ENCODE measurements around the gene TEAD4.

TEAD4 gene

DNA sequence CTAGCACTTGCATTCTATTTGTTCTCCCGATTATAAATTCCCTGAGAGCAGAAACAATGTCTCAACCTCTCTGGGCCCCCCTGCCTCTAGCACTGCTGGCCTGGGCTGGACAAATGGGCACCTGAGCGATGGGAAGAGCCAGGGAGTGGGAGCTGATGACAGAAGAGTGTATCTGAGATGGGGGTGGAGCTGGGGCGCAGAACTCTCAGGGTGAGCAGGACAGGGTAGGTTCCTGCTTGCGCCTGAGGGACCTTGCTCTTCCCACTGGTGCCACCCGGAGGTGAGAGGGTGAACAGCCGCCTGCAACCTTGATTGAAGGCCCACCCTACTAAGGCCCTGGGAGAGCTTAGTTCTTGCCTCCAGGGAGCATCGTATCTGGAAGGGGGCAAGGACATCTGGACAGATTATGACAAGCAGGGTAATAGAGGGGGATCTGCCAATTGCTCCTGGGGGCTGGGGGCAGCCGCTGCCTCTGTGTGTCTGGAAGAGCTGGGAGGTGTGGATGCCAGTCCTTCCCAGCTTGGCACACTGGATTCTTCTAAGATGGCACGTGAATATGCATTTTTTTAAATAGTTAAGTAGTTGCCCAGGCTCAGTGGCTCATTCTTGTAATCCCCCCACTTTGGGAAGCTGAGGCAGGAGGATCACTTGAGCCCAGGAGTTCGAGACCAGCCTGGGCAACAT is 75.0 kb downstream of the TEAD4 start:
- Histone ChIP-seq H3K4me3 (ENCODE audit: severe bottlenecking) (no peak overlapping the region), H3K36me3 (ENCODE audit: low read depth) (peaks cover 14% of the 10 kb centered on the region), H3K9me3 (ENCODE audit: severe bottlenecking) (no peaks in the 10 kb centered on the region), H3K27me3 (ENCODE audit: insufficient read depth, poor library complexity, severe bottlenecking) (no peaks in the 10 kb centered on the region), H3K4me1 (ENCODE audit: insufficient read depth, poor library complexity, severe bottlenecking) (no peaks in the 10 kb centered on the region), H3K27ac (ENCODE audit: poor library complexity, severe bottlenecking) (no peak overlapping the region)
- peak; percentile 76 for DNase-seq (ENCODE audit: low spot score)
- ATAC-seq (ENCODE audit: low read depth): peak; percentile 87
- TF ChIP-seq CTCF (IDR thresholded peaks at IDR 0.05; ENCODE audit: poor library complexity, severe bottlenecking): peak; percentile 76

GRCh38 chr12:3035171-3035570 is 76.0 kb downstream of the TEAD4 start:
- TF ChIP-seq CTCF (IDR thresholded peaks at IDR 0.05; ENCODE audit: poor library complexity, severe bottlenecking): no peak
- Histone ChIP-seq H3K36me3 (ENCODE audit: low read depth) (peaks cover 9% of the 10 kb centered on the region), H3K27ac (ENCODE audit: poor library complexity, severe bottlenecking) (no peak overlapping the region), H3K27me3 (ENCODE audit: insufficient read depth, poor library complexity, severe bottlenecking) (no peaks in the 10 kb centered on the region), H3K4me1 (ENCODE audit: insufficient read depth, poor library complexity, severe bottlenecking) (no peaks in the 10 kb centered on the region), H3K4me3 (ENCODE audit: severe bottlenecking) (no peak overlapping the region), H3K9me3 (ENCODE audit: severe bottlenecking) (no peaks in the 10 kb centered on the region)
- DNase-seq (ENCODE audit: low spot score) (no peak), ATAC-seq (ENCODE audit: low read depth) (no peak)

DNA sequence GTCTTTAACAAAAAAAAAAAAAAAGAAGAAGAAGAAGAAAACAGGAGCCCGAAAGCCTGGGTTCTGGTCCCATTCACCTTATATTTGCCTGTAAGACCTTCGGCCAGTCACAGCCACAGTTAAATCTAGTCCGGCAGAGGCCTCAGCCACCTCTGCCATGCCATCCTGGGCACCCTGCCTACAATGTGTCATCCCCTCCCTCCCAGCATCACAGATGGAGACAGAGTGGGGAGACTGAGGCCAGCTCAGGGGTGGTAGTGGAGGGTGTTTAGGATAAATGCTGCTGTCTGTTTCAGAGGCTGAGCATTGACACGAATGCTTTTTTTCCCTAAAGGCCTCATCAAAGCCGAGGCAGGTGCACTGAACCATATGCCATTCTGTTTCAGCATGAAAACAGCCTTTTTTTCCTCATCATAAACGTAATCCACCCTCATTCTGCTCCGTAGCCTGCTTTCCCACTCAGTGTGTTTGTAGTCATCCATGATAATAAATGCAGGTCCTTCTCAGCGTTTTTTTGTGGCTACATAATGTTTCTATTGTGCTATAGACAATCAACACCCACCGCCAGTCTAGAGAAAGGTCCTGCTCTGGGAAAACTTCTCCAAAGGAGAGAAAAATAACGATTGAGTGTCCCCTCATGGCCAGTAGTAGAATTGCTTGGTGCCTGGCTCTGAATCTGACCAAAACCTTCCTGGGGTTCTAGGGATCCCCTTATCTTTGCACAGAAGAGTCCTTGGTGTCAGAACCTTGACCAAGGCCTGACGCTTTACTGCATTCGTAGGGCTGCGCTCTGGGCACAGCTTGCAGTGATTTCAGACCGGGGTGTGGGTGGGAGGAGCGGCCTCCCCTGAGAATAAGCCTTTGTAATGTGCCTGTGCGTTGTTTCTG is 76.9 kb downstream of the TEAD4 start:
- TF ChIP-seq CTCF (IDR thresholded peaks at IDR 0.05; ENCODE audit: poor library complexity, severe bottlenecking): peak; percentile 35
- no peak for ATAC-seq (ENCODE audit: low read depth)
- Histone ChIP-seq H3K27me3 (ENCODE audit: insufficient read depth, poor library complexity, severe bottlenecking) (no peaks in the 10 kb centered on the region), H3K4me3 (ENCODE audit: severe bottlenecking) (no peak overlapping the region), H3K9me3 (ENCODE audit: severe bottlenecking) (no peaks in the 10 kb centered on the region), H3K4me1 (ENCODE audit: insufficient read depth, poor library complexity, severe bottlenecking) (no peaks in the 10 kb centered on the region), H3K27ac (ENCODE audit: poor library complexity, severe bottlenecking) (no peak overlapping the region), H3K36me3 (ENCODE audit: low read depth) (peaks cover 14% of the 10 kb centered on the region)
- DNase-seq (ENCODE audit: low spot score): no peak

DNA sequence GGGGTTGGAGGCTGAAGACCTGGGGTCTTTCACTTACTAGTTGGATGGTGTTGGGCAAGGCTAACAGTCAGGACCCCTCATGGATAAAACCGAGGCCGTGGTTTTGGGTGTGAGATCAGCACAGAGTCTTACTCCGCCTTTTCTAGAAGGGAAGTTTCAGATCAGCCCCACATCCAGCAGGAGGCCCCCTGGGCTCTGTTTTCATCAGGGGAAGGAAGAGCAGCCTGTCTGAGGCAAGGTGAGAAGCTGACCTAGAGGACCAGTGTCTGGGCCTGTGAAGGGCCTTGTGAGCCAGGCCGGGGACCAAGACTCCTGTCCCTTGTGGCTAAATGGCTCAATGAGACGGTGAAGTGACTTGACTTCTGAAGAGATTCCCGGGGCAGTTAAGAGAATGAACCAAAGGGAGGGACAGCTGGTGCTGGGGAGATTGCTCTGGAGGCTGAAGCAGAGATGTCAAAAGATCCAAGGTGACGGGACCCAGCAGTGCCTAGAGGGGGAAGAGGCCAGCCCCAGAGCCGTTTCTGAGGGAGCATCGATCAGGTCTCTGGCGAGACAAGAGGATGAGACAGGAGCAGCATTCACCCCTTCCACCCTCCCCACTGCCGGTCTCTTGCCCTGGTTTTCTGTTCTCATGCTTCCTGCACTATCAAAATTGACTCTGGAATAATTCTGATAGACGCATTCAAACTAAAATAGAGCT is 77.9 kb downstream of the TEAD4 start:
- no peak for TF ChIP-seq CTCF (IDR thresholded peaks at IDR 0.05; ENCODE audit: poor library complexity, severe bottlenecking)
- peaks cover 11% of the 10 kb centered on the region for H3K36me3 ChIP-seq (ENCODE audit: low read depth)
- DNase-seq (ENCODE audit: low spot score) (no peak), ATAC-seq (ENCODE audit: low read depth) (no peak)
- H3K4me1 ChIP-seq (ENCODE audit: insufficient read depth, poor library complexity, severe bottlenecking): no peaks in the 10 kb centered on the region
- H3K4me3 ChIP-seq (ENCODE audit: severe bottlenecking): no peak overlapping the region
- no peaks in the 10 kb centered on the region for H3K9me3 ChIP-seq (ENCODE audit: severe bottlenecking)
- no peaks in the 10 kb centered on the region for H3K27me3 ChIP-seq (ENCODE audit: insufficient read depth, poor library complexity, severe bottlenecking)
- no peak overlapping the region for H3K27ac ChIP-seq (ENCODE audit: poor library complexity, severe bottlenecking)

Data from RWPE2 (cell line).